Activated CD8-positive, alpha-beta T cell treated with anti-CD3 and anti-CD28 coated beads, Interleukin-2, amount 10 ng/mL, durations not matched to agents 7 days and 5 days (primary cell): Measurements from ENCODE around the gene SERTM2. TPM values are rescaled to one million over a fixed set of nuclear protein-coding genes. Genes with fewer than 3 reads are reported as not detected.

Experiments
- ATAC-seq: fragments of 150-1000 bp; cut with Tn5 transposase; one replicate; pipeline ENCODE4 v1.10.0; 2021; ENCODE audit warnings: moderate library complexity
- CTCF ChIA-PET: fragments of 350-600 bp; sonication (Branson Sonifier 250); formaldehyde crosslinking; loops from one replicate; lab custom pipeline; 2021; ENCODE audit warnings: antibody characterized with exemption; lab: Charles Lee
- POLR2A ChIA-PET: fragments of 350-600 bp; sonication (Branson Sonifier 250); formaldehyde crosslinking; loops from one replicate; lab custom pipeline; 2021; ENCODE audit warnings: antibody characterized with exemption; lab: Charles Lee
- DNase-seq: peaks from one replicate; pipeline ENCODE4 v3.0.0-alpha.2; 2020
- H3K27ac Mint-ChIP-seq: one replicate; pipeline ENCODE4 v1.8.0; 2021; ENCODE audit warnings: mild to moderate bottlenecking, mixed read lengths
- H3K27me3 Mint-ChIP-seq: one replicate; pipeline ENCODE4 v1.8.0; 2021; ENCODE audit warnings: low read depth, mixed read lengths
- H3K36me3 Mint-ChIP-seq: one replicate; pipeline ENCODE4 v1.8.0; 2021; ENCODE audit warnings: low read depth, mixed read lengths
- H3K4me1 Mint-ChIP-seq: one replicate; pipeline ENCODE4 v1.8.0; 2021; ENCODE audit warnings: low read depth, mixed read lengths
- H3K4me3 Mint-ChIP-seq: one replicate; pipeline ENCODE4 v1.8.0; 2021; ENCODE audit warnings: mild to moderate bottlenecking, mixed read lengths
- H3K9me3 Mint-ChIP-seq: one replicate; pipeline ENCODE4 v1.8.0; 2022; ENCODE audit warnings: mixed read lengths; ENCODE audit not compliant: insufficient read depth
- total RNA-seq, 2 experiments: library from RNA; stranded (reverse); gene quantifications; one replicate each; pipeline ENCODE4 v1.2.3, GENCODE V29; 2021

Gene SERTM2
- total RNA-seq, 2 experiments from 2014 or later: not detected

DNA sequence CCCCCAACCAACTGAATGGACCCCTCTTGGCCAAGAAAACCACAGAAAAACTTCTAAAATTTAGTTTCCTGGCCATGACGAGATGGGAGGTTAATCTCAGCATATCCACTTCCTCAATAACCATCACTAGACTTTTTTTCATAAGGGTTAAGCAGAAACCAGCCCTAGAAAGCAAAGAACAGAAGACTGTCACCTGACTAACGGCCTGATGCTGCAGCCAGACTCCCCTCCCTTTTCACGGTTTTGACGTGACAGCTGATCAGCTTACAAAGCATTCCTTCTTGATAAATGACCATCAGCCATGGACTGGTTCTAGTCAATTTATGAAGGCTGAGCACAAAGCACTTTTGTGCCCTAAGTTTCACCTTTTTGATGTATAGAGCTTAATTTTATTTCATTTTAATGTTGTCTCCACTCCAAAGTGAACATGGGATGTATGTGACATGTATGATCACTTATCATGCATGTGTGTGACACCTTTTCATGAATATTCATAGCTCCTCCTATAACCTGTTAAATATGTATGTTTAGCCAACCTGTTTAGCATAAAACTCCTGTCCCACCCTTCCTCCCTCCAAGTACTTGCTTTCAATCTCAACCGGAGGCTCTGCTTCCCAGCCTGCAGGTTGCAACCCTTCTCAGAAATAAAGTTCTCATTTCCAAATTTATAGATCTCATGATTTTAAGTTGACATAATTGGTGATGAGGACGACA is 56.3 kb downstream of the SERTM2 start:
- H3K4me3 Mint-ChIP-seq: no peak overlapping the region
- ChIA-PET POLR2A (no interaction called here), CTCF (no interaction called here)
- no peak for ATAC-seq
- no peaks in the 10 kb centered on the region for H3K27me3 Mint-ChIP-seq
- H3K4me1 Mint-ChIP-seq: no peaks in the 10 kb centered on the region
- H3K9me3 Mint-ChIP-seq: no peaks in the 10 kb centered on the region
- H3K36me3 Mint-ChIP-seq: no peaks in the 10 kb centered on the region
- no peak for DNase-seq
- no peak overlapping the region for H3K27ac Mint-ChIP-seq

DNA sequence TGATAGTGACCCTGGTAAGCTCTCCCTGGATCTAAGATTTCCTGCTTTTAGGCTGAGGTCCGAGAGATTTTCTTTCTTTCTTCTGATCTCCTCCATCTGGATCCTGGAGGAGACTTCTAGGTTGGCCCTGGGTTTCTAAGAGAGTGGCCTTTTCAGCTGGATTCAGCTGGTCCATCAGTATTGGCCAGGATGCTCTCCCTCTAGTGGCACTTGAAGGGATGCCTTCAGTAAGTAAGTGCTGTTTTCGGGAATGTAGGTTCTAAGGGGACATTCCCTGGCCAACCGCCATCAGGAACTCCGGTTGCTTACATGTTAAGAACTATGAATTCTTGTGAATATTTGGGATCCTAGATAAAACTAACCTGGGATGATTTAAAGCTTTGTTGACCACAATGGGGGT is 56.9 kb downstream of the SERTM2 start:
- Mint-ChIP-seq H3K36me3 (no peaks in the 10 kb centered on the region), H3K27ac (no peak overlapping the region), H3K4me3 (no peak overlapping the region), H3K27me3 (no peaks in the 10 kb centered on the region), H3K9me3 (no peaks in the 10 kb centered on the region), H3K4me1 (no peaks in the 10 kb centered on the region)
- ChIA-PET POLR2A (no interaction called here), CTCF (no interaction called here)
- DNase-seq: no peak
- no peak for ATAC-seq

DNA sequence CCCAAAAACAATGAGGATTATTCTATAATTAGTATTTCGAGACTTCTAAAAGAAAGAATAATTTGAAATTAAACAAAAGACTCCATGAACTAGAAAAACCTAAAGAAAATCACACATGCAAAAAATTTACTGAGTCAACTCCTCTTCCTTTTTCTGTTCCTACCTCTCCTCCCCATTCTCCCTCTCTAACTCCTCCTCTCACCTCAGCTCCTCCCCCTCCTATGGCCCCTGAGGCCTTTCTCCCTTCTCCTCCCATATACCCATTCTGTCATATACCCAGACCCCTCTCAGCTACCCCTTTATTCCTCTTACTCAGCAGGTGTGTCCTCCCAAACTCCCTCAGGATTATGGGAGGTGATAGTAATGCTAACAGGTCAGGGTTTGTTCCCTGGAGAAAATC is 57.4 kb downstream of the SERTM2 start:
- Mint-ChIP-seq H3K4me1 (no peaks in the 10 kb centered on the region), H3K27me3 (no peaks in the 10 kb centered on the region), H3K4me3 (no peak overlapping the region), H3K9me3 (no peaks in the 10 kb centered on the region), H3K27ac (no peak overlapping the region), H3K36me3 (no peaks in the 10 kb centered on the region)
- CTCF ChIA-PET: no interaction called here
- POLR2A ChIA-PET: no interaction called here
- no peak for ATAC-seq
- no peak for DNase-seq

Other genes with a start within 250 kb of the SERTM2 start
- gene CAPN6, start 241.2 kb upstream of the SERTM2 start, total RNA-seq: not detected
- gene DCX, start 99.5 kb upstream of the SERTM2 start, total RNA-seq: not detected
- 10 to 100 TPM; 38.5 to 43.7 TPM for gene ALG13, start 169.5 kb downstream of the SERTM2 start, total RNA-seq